GM12801 (cell line): ENCODE results near the gene CTNNA1.

ENCODE experiments used
- TF ChIP-seq, protein P1 (sequence below): IDR thresholded peaks from one replicate; pipeline ENCODE4 v1.5.1; 2011; ENCODE audit warnings: control low read depth; ENCODE audit not compliant: insufficient read length; ENCODE audit errors: extremely low read depth

CTNNA1 gene

DNA sequence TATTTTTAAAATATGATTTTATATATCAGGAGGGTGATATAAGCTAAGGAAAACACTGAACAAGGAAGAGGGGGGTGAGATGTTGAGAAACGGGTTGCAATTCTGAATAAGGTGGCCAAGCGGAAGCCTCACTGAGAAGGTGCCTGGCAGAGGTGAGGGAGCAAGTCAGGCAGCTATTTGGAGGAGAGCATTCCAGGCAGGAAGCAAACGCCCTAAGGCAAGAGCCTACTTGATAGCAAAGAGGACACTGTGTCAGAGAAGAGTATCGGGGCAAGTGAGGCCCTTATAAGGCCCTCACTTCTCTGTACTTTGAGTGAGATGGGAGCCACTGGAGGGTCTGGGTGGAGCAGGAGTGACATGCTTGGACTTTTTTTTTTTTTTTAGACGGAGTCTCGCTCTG, 8.0 kb upstream of the CTNNA1 start:
- TF ChIP-seq, protein P1, sequence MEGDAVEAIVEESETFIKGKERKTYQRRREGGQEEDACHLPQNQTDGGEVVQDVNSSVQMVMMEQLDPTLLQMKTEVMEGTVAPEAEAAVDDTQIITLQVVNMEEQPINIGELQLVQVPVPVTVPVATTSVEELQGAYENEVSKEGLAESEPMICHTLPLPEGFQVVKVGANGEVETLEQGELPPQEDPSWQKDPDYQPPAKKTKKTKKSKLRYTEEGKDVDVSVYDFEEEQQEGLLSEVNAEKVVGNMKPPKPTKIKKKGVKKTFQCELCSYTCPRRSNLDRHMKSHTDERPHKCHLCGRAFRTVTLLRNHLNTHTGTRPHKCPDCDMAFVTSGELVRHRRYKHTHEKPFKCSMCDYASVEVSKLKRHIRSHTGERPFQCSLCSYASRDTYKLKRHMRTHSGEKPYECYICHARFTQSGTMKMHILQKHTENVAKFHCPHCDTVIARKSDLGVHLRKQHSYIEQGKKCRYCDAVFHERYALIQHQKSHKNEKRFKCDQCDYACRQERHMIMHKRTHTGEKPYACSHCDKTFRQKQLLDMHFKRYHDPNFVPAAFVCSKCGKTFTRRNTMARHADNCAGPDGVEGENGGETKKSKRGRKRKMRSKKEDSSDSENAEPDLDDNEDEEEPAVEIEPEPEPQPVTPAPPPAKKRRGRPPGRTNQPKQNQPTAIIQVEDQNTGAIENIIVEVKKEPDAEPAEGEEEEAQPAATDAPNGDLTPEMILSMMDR, result no peak

DNA sequence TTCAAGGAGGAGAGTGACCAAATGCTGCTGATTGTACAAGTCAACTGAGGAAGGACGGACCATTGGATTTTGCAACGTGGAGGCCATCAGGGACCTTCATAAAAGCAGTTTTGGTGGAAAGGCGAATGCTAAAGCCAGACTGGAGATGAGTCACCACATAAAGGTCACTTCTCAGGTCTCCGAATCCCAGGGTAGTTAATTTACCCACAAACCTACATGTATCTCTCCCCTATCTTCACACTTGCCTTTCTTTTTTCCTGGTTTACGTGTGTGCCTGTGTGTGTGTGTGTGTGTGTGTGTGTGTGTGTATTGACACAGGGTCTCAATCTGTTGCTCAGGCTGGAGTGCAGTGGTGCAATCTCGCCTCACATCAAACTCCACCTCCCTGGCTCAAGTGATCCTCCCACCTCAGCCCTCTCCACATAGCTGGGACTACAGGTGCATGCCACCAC, 4.6 kb upstream of the CTNNA1 start:
- TF ChIP-seq, protein P1, result no peak

DNA sequence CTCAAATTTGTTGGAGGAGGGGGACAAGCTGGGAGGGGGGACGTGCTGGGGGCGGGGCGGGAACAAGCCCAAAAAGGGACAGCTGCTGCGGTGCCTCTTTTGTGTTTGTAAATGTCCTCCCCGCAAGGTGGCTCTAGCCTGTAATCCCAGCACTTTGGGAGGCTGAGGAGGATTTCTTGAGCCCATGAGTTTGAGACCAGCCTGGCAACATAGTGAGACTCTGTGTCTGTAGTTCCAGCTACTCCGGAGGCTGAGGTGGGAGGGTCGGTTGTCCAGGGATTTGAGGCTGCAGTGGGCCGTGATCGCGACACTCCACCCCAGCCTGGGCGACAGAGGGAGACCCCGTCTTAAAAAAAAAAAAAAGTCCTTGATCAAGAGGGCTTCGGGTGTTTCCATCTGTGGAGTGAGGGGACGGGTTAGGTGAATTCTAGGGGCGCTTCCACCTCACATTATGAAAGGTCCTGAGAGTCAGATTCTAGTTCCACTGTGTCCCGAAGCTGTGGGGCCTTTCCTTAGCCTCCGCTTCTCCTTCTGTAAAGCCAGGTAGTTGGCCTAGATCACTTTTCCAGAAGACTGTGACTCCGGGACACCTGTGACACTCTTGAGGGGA, 779 bp upstream of the CTNNA1 start:
- TF ChIP-seq, protein P1, result no peak

DNA sequence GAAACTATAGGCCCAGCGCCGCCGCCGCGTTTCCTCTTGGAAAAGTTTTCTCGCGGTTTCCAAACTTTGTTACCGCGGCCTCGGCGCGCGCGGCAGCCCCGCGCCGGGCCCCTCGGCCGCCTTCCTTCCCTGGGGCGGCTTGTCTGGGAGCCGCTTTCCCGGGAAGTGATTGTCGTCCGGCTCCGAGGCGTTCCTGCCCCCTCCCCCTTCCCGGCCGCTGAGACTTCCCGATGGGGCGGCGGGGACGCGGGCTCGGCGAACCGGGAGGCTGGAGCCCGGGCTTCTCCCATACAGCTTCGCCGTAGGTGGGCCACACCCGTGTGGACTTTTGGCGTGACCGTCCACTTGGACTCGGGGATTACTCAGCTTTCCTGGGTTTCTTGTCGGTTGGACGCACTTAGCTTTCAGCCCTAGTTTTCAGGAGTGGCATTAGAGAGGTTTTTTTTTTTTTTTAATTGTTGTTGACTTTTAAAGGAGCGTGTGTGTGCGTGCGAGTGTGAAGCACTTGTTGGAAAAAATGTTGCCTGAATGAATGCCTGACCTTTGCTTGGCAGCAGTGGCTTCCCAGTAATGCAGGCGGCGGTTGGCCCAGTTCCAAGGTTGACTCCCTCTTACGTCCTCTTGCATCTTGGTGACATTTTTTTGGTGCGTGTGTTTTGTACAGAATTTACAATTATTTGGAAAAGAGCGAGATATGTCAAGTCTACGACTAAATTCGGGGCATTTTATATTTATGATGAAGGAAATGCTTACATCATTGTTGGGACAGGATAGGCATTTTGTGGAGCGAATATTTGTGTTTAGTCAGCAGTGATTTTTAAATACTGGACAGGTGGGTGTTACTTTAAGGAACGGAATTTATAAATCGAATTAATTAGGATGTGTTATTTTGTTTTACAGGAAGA, 821 bp downstream of the CTNNA1 start:
- TF ChIP-seq, protein P1, result no peak

DNA sequence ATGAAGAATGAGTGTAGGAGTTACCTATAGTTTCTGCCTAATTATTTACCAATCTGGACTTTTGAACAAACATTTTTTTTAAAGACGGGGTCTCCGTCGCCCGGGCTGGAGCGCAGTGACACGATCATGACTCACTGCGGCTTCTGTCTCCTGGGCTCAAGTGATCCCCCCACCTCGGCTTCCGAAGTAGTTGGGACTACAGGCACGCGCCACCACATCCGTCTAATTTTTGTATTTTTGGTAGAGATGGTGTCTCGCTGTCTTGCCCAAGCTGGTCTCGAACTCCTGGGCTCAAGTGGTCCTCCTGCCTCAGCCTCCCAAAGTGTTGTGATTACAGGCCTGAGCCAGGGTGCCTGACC, 1.5 kb downstream of the CTNNA1 start:
- TF ChIP-seq, protein P1, result no peak

DNA sequence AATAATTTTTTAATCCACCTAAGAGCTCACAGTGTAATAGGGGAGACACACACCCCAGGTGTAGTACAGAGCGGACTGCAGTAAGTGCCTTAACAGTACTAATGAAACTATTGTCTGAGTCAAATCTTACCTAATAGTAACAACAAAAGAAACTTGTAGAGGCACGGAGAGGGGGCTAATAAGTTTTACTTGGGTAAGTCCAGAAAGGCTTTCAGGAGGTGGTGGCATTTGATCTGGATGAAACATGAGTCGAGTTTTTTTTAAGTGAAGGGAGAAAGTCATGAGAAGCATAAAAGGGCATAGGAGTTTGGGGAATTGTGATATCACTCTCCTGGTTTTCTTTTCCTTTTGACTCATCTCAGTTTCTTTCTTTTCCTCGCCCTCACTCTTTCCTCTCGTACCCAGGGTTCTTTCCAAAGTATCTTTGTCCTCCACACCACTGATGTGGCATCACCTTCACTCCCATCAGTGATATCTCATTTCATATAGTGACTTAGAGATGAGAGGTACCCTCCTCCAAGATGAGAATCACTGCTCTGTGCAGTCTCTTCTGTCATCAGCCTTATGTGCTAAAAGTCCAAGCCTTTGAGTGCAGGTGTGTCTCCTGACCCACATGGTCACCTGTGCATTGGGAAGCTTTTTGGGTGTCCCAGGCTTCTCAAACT, 2.0 kb downstream of the CTNNA1 start:
- TF ChIP-seq, protein P1, result no peak

DNA sequence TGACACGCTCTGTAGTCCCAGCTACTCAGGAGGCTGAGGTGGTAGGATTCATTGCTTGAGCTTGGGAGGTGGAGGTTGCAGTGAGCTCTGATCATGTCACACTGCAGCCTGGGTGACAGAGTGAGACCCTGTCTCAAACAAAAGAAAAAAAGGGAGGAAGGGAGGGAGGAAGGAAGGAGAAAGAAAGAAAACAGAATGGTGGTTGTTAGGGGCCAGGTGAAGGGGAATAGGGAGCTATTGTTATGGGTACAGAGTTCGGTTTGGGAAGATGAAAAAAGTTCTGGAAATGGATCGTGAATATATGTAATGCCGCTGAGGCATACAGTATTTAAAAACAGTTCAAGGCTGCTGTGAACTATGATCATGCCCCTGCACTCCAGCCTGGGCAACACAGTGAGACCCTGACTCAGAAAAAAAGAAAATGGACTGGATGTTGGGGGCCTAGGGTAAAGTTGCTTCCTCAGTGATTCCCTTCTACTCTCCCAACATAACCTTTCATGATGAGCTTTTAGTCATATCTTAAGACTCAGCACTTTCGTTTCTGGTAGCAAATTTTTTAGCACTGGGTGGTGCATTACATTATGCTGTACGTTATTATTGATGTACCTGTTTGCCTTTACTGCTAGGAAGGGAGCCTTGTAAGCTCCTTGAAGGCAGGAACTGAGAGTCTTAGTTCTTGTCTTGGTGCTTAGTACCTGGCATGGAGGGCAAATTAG, 4.0 kb downstream of the CTNNA1 start:
- TF ChIP-seq, protein P1, result no peak
